Common myeloid progenitor, CD34-positive (primary cell): Measurements from ENCODE around the gene RAET1G.
"Not testable (repeated sequence)": the region's sequence is repeated elsewhere in the genome, so short reads cannot be mapped to it uniquely, and the experiment has no call there.

Experiments
- CTCF ChIA-PET: fragments of 350-600 bp; sonication (Branson Sonifier 250); formaldehyde crosslinking; loops from one replicate; lab custom pipeline; 2021; ENCODE audit warnings: antibody characterized with exemption; lab: Charles Lee
- POLR2A ChIA-PET: fragments of 350-600 bp; sonication (Branson Sonifier 250); formaldehyde crosslinking; loops from one replicate; lab custom pipeline; 2021; ENCODE audit warnings: antibody characterized with exemption; lab: Charles Lee
- DNase-seq, 3 donors: peaks; one replicate each; pipeline versions ENCODE4 v3.0.0 to v3.0.0-alpha.2; 2013
- H3K27ac ChIP-seq, 2 experiments: 1 replicate in 1 of 2; 2 replicates in 1 of 2; pipeline ENCODE4 v1.7.0; 2013; ENCODE audit warnings: inconsistent platforms in 2 of 2, low read length in 2 of 2, mild to moderate bottlenecking in 2 of 2, low read depth in 1 of 2, moderate library complexity in 1 of 2; ENCODE audit not compliant: severe bottlenecking in 2 of 2, insufficient read depth in 1 of 2, poor library complexity in 1 of 2
- H3K27me3 ChIP-seq, 5 experiments: replicated peaks in 2 of 5; 1 replicate in 3 of 5; 2 replicates in 2 of 5; pipeline versions ENCODE4 v1.6.1 to v1.7.0; 2013; ENCODE audit warnings: low read length in 4 of 5, mild to moderate bottlenecking in 2 of 5, moderate library complexity in 2 of 5, inconsistent platforms in 1 of 5; ENCODE audit not compliant: insufficient read depth in 5 of 5, control insufficient read depth in 4 of 5
- H3K36me3 ChIP-seq, 4 experiments: 1 replicate in 2 of 4; 2 replicates in 2 of 4; pipeline versions ENCODE4 v1.6.1 to v1.7.0; 2013; ENCODE audit warnings: low read length in 3 of 4, control low read depth in 1 of 4, mild to moderate bottlenecking in 1 of 4; ENCODE audit not compliant: control insufficient read depth in 4 of 4, insufficient read depth in 4 of 4
- H3K4me1 ChIP-seq, 4 experiments: 1 replicate in 3 of 4; 2 replicates in 1 of 4; pipeline versions ENCODE4 v1.6.1 to v1.7.1; 2013; ENCODE audit warnings: low read length in 3 of 4, mild to moderate bottlenecking in 3 of 4, control low read depth in 1 of 4, inconsistent platforms in 1 of 4, moderate library complexity in 1 of 4; ENCODE audit not compliant: control insufficient read depth in 4 of 4, insufficient read depth in 4 of 4; ENCODE audit errors: control extremely low read depth in 1 of 4
- H3K4me3 ChIP-seq, 7 experiments: 1 replicate in 4 of 7; 2 replicates in 3 of 7; pipeline versions ENCODE4 v1.5.1 to v1.7.0; 2013; ENCODE audit warnings: mild to moderate bottlenecking in 7 of 7, low read length in 6 of 7, moderate library complexity in 6 of 7, inconsistent platforms in 2 of 7, low read depth in 2 of 7, control low read depth in 1 of 7; ENCODE audit not compliant: insufficient read depth in 4 of 7, control insufficient read depth in 1 of 7; ENCODE audit errors: extremely low read depth in 1 of 7
- H3K9me3 ChIP-seq, 5 experiments: 1 replicate in 4 of 5; 2 replicates in 1 of 5; pipeline versions ENCODE4 v1.6.1 to v1.7.1; 2013; ENCODE audit warnings: low read length in 4 of 5, mild to moderate bottlenecking in 2 of 5, inconsistent platforms in 1 of 5, low read depth in 1 of 5, moderate library complexity in 1 of 5; ENCODE audit not compliant: control insufficient read depth in 4 of 5, insufficient read depth in 2 of 5; ENCODE audit errors: control extremely low read depth in 1 of 5
- WGBS: methylation state at CpG from one replicate; pipeline ENCODE4 v1.1.5; 2013; ENCODE audit not compliant: insufficient coverage; 5-methylcytosine and 5-hydroxymethylcytosine counted together

Gene RAET1G

DNA sequence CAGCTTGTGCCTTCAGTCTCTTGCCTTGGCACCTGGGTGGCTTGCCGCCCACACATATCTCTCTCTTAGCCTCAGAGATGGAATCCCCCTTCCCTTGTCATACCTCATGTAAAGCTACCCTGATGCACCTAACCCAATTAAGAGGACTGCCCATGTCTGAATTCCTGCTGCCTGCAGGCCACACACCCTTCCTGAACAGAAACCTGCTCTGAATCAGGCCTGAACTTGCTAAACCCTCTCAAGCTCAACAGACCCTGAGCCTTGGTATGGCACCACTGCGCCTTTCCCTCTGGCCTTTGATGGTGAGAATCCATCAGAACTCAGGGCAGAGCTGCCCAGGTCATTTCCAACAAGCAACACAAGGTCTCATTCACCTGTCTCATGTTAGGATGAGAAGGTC is 5.2 kb downstream of the RAET1G start:
- Histone ChIP-seq H3K9me3 (no peaks in the 10 kb centered on the region), H3K36me3 (no peaks in the 10 kb centered on the region), H3K4me3 (no peak overlapping the region), H3K4me1 (peaks cover 0 to 4% (median 3%) of the 10 kb centered on the region in 4 experiments), H3K27ac (no peak overlapping the region), H3K27me3 (peaks cover 0 to 25% (median 16%) of the 10 kb centered on the region in 5 experiments)
- CTCF ChIA-PET = no interaction called here
- no peak for DNase-seq
- WGBS = 100% methylated on average over 2 of the region's 2 CpGs
- POLR2A ChIA-PET = no interaction called here

DNA sequence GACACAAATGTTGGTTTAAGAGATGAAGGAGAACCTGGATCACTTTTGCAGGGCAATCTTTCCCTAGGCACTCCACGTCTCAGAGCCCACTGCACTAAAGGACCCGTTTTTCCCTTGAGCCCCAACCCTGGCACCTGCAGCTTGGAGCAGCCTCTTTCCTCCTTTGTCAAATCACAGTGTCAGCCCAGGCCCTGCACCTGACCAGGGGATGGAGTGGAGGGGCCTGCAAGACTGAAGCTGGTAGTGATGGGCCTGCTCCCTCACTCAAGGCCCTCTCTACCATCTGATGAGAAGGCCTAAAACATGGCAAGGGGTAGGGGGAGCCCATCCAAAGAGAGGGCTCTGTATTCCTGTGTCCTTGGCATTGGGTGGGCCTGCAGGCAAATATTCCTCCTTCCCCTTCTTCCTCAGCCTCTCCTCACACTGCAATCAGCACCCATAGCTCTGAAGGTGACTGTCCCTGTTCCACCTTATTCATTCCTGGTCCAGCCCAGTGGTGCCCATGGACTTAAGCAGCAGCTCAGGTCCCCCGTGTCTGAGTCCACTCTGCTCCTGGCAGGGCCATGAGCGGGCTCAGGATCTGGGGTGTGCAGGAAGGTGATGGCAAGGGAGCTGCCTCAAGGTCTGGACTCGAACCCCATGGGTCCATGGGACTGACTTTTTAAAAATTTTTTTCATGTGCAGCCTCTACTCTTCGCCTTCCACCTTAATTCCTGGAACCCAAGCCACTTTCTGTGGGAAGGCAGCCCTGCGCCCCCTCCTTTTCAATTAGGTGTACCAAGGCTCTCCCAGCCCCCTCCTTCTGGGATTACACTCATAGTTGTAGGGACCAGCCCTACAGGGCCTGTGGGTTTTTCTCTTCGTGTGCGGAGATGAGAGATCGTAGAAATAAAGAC is 6.7 kb downstream of the RAET1G start:
- WGBS = 95% methylated on average over 9 of the region's 10 CpGs
- Histone ChIP-seq H3K4me3 (no peak overlapping the region), H3K27me3 (peaks cover 0 to 15% (median 10%) of the 10 kb centered on the region in 5 experiments), H3K36me3 (no peaks in the 10 kb centered on the region), H3K27ac (no peak overlapping the region), H3K4me1 (no peaks in the 10 kb centered on the region), H3K9me3 (no peaks in the 10 kb centered on the region)
- POLR2A ChIA-PET = no interaction called here
- no peak for DNase-seq
- CTCF ChIA-PET = no interaction called here

DNA sequence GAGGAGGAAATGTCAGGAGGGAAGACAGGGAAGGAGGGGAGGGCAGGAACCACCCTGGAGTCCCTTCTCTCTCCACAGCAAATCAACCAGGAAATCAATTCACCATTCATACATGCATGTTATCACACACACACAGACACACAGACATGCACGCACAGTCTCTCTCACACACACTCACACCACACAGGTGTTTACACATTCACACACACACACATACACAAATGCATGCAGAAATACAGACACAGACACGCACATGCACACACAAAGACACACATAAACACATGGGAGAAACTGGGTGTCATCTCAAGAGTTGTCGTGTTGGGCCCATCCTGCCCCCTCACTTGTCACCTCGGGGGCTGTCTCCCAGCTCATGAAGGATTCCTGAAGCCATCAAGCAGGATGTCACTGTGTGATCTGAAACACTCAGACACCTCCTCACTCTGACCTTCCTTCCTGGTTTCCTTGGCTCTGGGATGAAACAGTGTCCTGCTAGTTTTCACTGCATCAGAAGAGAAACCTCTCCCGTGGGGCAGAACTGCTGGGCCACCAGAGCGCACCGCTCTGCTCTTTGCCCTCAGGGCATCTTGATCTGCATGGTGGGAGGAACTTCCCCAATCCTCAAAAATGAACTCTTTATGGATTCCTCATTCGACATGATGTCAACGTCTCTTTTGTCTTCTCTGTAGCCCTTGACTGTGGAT is 9.2 kb downstream of the RAET1G start:
- peaks cover 0 to 5% (median 5%) of the 10 kb centered on the region in 5 experiments for H3K9me3 ChIP-seq
- peaks cover 0 to 9% (median 4%) of the 10 kb centered on the region in 5 experiments for H3K27me3 ChIP-seq
- no peak overlapping the region for H3K4me3 ChIP-seq
- H3K27ac ChIP-seq = no peak overlapping the region
- ChIA-PET CTCF (interaction anchor here (1.1 to 1.9 kb wide), 2 partner anchors 9 to 11 kb away, joined by 3 to 4 read pairs; no protein-coding TSS in a partner anchor), POLR2A (no interaction called here)
- no peak for DNase-seq
- no peaks in the 10 kb centered on the region for H3K36me3 ChIP-seq
- no peaks in the 10 kb centered on the region for H3K4me1 ChIP-seq
- 78% methylated on average over 8 of the region's 9 CpGs for WGBS

DNA sequence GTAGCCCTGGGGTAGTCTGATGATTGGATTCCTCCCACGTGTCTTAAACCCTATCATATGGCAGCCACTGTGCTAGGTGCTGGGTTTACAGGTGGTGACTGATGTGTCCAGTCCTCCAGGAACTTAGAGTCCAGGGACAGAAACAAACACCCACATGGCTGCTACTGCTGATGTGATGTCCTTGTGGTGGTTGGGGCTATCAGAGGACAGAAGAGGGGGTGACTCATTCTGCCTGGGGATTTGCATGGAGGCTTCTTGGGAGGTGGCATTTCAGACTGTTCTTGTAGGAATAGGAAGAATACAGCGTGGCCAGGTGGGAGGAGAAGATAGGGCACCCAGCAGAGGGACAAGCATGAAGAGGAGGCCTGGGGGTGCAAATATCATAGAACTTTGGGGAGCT is 9.8 kb downstream of the RAET1G start:
- Histone ChIP-seq H3K4me3 (no peak overlapping the region), H3K36me3 (no peaks in the 10 kb centered on the region), H3K4me1 (no peaks in the 10 kb centered on the region), H3K9me3 (peaks cover 0 to 9% (median 9%) of the 10 kb centered on the region in 5 experiments), H3K27me3 (peaks cover 0 to 9% (median under 1%) of the 10 kb centered on the region in 5 experiments), H3K27ac (no peak overlapping the region)
- ChIA-PET POLR2A (no interaction called here), CTCF (interaction anchor here (1.9 kb wide), 1 partner anchor 9 kb away, joined by 4 read pairs; no protein-coding TSS in a partner anchor)
- WGBS = 100% methylated on average over 2 of the region's 2 CpGs
- no peak for DNase-seq

DNA sequence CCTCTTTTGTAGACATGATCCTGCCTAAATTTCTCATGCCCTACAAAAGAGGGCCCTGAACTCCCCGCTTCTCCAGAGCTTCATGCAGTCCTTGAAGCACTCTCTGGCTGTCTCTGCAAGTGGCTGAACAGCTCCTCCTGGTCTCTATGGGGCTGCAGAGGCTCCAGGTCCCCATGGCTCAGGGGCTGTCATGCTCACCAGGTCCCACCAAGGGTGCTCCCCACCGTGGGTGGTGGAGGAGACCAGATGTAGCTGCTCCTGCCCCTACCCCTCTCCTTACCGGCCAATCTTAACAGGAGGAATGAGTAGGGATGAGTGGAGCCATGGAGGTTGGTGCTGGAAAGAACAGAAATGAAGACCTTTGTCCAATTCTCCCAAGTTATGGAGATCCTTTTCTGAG is 10.2 kb downstream of the RAET1G start:
- H3K36me3 ChIP-seq, H3K27me3 ChIP-seq, POLR2A ChIA-PET, H3K4me1 ChIP-seq, H3K4me3 ChIP-seq, H3K27ac ChIP-seq, DNase-seq: not testable (repeated sequence)
- CTCF ChIA-PET = interaction anchor here (1.9 kb wide), 1 partner anchor 8 kb away, joined by 4 read pairs; no protein-coding TSS in a partner anchor
- 100% methylated on average over 1 of the region's 3 CpGs for whole genome bisulfite sequencing
- H3K9me3 ChIP-seq = peaks cover 0 to 12% (median 10%) of the 10 kb centered on the region in 5 experiments

DNA sequence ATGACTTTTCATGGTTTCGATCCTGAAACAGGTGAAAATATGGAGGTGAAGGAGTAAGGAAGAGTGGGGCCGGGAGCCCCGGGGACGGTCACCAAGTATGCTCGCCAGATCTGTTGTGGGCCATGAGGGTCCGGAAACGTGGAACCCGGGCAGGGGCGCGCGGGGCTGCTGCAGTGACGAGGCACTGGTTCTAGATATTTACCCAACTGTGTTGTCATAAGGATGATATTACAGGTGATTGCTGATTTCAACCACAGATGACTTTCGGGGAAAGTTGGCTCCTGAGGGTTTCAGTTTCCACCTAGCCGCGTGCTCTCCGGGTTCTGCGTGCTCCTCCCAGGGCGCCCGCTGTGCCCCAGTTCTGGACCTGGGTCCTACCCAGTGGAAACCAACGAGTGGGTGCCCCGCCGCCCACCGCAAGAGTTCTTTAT is 12.2 kb downstream of the RAET1G start:
- H3K4me1 ChIP-seq = no peaks in the 10 kb centered on the region
- 96% methylated on average over 16 of the region's 23 CpGs for WGBS
- H3K4me3 ChIP-seq = no peak overlapping the region
- H3K9me3 ChIP-seq = peaks cover 0 to 15% (median 10%) of the 10 kb centered on the region in 5 experiments
- ChIA-PET POLR2A (no interaction called here), CTCF (no interaction called here)
- peaks cover 0 to 14% (median 0%) of the 10 kb centered on the region in 5 experiments for H3K27me3 ChIP-seq
- no peaks in the 10 kb centered on the region for H3K36me3 ChIP-seq
- H3K27ac ChIP-seq = no peak overlapping the region
- DNase-seq = no peak
